Measurements from ENCODE around the gene WLS.

The WLS gene

DNA sequence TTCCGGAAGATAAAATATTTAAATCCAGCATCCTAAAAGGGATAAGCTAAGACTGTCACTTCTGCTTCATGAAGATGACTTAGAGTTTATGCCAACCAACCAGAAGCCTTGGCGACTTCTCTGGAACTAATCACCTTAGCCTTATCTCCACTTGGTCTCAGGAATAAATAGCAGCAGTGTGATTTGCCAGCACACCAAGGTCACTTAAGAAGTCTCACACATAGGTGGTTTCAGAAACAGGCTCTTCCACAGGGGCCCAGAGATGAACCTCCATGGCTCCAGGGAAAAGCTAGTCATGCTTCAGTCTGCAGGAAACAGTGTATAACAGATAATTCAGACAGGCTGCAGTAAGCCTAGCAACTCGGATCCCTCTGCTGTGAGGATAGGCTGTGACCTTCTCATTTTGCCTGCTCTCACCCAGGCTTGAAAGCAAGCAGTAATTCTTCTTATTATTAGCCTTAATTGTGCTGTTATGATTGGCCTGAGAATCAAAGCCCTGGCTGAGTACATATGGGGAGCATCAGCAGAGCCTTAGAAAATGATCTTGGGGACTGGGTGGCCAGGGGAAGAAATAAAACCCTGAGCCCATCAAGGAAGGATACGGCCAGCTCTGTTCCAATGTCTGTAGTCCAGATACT lies 84.7 kb downstream of the WLS start:
- no peaks in the 10 kb centered on the region for H3K4me1 ChIP-seq (ENCODE audit: control insufficient read depth, insufficient read depth, low read length)
- no peaks in the 10 kb centered on the region; the same call in 1 of the 2 replicates for H3K27me3 ChIP-seq (ENCODE audit: control insufficient read depth, insufficient read depth, low read length)
- H3K36me3 ChIP-seq (ENCODE audit: control insufficient read depth, insufficient read depth, low read length), result no peaks in the 10 kb centered on the region
- H3K9ac ChIP-seq (ENCODE audit: low read depth, low read length), result no peak overlapping the region
- no peaks in the 10 kb centered on the region for H3K9me3 ChIP-seq (ENCODE audit: control insufficient read depth, insufficient read depth, low read length)
- H3K4me3 ChIP-seq (ENCODE audit: low read depth, low read length), result no peak overlapping the region
- H3K27ac ChIP-seq (ENCODE audit: low read depth, low read length), result no peak overlapping the region

DNA sequence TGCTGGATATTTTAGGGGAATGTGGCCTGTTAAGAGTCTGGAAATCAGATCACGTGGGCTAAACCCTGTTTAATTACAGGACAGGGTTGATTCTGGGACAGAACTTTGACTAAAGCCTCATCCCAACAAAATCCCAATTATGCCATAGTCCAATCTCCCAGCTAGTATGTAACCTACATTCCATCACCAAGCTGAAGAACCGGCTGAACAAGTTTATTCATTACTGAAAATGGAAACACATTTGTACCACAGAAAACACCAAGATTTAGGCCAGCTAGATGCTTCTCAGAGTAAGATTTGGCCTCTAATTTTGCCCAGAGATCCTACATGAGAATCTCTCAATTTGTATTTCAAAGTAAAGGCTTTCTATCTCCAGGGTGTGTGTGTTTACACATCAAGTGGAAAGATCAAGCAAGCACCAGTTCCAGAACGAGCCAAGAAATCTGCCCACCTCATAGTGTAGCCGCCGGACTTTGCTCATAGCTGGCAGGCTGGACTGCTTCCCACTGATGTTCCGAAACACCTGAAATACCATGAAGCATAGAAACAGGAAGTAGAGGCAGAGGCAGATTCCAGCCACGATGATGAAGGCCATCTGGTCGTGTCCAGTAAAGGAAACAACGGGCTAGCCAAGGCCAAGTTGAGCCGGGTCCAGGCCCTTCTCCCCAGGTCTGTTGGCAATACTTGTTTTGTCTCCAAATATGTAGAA lies 86.8 kb downstream of the WLS start:
- no peaks in the 10 kb centered on the region for H3K36me3 ChIP-seq (ENCODE audit: control insufficient read depth, insufficient read depth, low read length)
- H3K4me1 ChIP-seq (ENCODE audit: control insufficient read depth, insufficient read depth, low read length), result peaks cover 16% of the 10 kb centered on the region
- H3K27ac ChIP-seq (ENCODE audit: low read depth, low read length), result no peak overlapping the region
- no peaks in the 10 kb centered on the region for H3K27me3 ChIP-seq (ENCODE audit: control insufficient read depth, insufficient read depth, low read length)
- no peaks in the 10 kb centered on the region for H3K9me3 ChIP-seq (ENCODE audit: control insufficient read depth, insufficient read depth, low read length)
- no peak overlapping the region for H3K9ac ChIP-seq (ENCODE audit: low read depth, low read length)
- no peak overlapping the region for H3K4me3 ChIP-seq (ENCODE audit: low read depth, low read length)

DNA sequence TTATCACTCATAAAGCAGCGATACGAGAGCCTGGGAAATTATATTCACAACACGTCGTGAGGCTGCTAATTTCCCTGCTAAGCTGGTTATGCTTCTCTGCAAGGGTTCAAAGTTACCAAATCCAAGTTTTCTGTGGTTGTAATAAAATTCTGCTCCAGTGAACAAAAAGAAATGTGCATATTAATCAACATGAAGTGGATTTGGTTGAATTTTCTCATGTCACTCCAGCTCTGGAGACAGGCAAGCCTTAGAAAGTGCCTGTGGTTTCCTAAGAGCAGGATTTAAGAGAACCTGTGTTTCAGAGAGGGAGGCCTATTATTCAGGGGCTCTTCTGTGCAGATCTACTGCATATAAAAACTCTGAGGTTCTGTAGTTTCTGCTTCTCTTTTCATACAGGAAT lies 87.5 kb downstream of the WLS start:
- Histone ChIP-seq H3K27ac (ENCODE audit: low read depth, low read length) (no peak overlapping the region), H3K27me3 (ENCODE audit: control insufficient read depth, insufficient read depth, low read length) (no peaks in the 10 kb centered on the region), H3K4me3 (ENCODE audit: low read depth, low read length) (no peak overlapping the region), H3K36me3 (ENCODE audit: control insufficient read depth, insufficient read depth, low read length) (no peaks in the 10 kb centered on the region), H3K9me3 (ENCODE audit: control insufficient read depth, insufficient read depth, low read length) (no peaks in the 10 kb centered on the region), H3K4me1 (ENCODE audit: control insufficient read depth, insufficient read depth, low read length) (peaks cover 19% of the 10 kb centered on the region), H3K9ac (ENCODE audit: low read depth, low read length) (no peak overlapping the region)

DNA sequence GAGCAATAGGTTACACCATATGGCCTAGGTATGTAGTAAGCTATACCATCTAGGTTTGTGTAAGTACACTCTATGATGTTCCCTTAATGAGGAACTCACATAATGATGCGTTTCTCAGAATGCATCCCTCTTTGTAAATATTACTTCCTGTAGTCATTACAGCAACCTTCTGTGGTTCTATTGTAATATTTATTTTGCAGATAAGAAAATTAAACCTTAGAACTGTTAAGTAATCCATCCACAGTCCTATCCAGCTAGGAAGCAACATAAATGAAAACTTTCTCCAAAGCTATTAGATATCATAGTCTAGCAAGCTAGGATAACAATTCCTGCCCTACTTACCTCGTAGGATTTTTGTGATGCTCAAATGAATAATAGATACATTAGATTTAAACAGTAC lies 88.7 kb downstream of the WLS start:
- Histone ChIP-seq H3K9ac (ENCODE audit: low read depth, low read length) (no peak overlapping the region), H3K27me3 (ENCODE audit: control insufficient read depth, insufficient read depth, low read length) (no peaks in the 10 kb centered on the region), H3K27ac (ENCODE audit: low read depth, low read length) (no peak overlapping the region), H3K4me3 (ENCODE audit: low read depth, low read length) (no peak overlapping the region), H3K36me3 (ENCODE audit: control insufficient read depth, insufficient read depth, low read length) (no peaks in the 10 kb centered on the region), H3K9me3 (ENCODE audit: control insufficient read depth, insufficient read depth, low read length) (no peaks in the 10 kb centered on the region), H3K4me1 (ENCODE audit: control insufficient read depth, insufficient read depth, low read length) (peaks cover 19% of the 10 kb centered on the region)

DNA sequence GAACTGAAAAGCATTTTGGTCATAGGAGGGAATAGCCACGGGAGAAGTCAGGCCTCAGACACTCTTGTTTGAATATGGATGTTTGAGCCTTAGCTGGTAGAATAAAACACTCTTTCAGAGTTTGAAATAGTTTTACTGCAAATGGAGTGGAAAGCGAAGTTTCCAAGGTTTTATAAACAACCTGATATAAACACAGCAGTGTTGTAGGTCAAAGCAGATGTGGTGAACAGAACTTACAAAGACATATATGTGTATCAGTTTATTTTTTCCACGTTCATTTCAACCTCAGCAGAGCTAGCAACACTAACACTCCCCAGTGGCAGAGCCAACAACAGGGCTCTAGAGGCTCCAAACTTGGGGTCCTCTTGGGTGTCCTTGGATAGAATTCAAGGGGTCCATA lies 89.9 kb downstream of the WLS start:
- peaks cover 19% of the 10 kb centered on the region for H3K4me1 ChIP-seq (ENCODE audit: control insufficient read depth, insufficient read depth, low read length)
- H3K27me3 ChIP-seq (ENCODE audit: control insufficient read depth, insufficient read depth, low read length), result no peaks in the 10 kb centered on the region
- no peak overlapping the region for H3K4me3 ChIP-seq (ENCODE audit: low read depth, low read length)
- H3K27ac ChIP-seq (ENCODE audit: low read depth, low read length), result peak overlapping the region; percentile 72
- H3K9ac ChIP-seq (ENCODE audit: low read depth, low read length), result no peak overlapping the region
- H3K9me3 ChIP-seq (ENCODE audit: control insufficient read depth, insufficient read depth, low read length), result no peaks in the 10 kb centered on the region
- no peaks in the 10 kb centered on the region for H3K36me3 ChIP-seq (ENCODE audit: control insufficient read depth, insufficient read depth, low read length)

DNA sequence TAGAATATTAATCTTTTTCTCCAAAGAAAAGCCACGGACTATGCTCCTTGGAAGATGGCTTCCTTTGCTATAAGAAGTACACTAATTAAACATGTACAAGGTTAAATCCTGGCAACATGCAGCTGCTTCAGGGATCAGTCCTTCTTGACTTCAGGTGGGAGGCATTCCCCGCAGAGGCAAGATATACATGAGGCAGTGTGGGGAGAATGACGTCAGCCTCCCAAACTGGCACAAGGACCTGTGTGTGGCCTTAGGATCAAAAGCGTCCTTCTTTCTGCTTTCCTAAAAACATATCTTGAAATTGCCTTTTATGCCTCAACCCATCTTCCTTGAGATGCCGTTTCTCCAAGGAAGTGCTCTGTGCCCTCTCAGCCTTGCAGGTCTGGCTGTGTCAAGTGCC lies 90.3 kb downstream of the WLS start:
- Histone ChIP-seq H3K9ac (ENCODE audit: low read depth, low read length) (no peak overlapping the region), H3K4me3 (ENCODE audit: low read depth, low read length) (no peak overlapping the region), H3K27me3 (ENCODE audit: control insufficient read depth, insufficient read depth, low read length) (no peaks in the 10 kb centered on the region), H3K4me1 (ENCODE audit: control insufficient read depth, insufficient read depth, low read length) (peaks cover 19% of the 10 kb centered on the region), H3K36me3 (ENCODE audit: control insufficient read depth, insufficient read depth, low read length) (no peaks in the 10 kb centered on the region), H3K9me3 (ENCODE audit: control insufficient read depth, insufficient read depth, low read length) (no peaks in the 10 kb centered on the region), H3K27ac (ENCODE audit: low read depth, low read length) (peak overlapping the region; percentile 72)

DNA sequence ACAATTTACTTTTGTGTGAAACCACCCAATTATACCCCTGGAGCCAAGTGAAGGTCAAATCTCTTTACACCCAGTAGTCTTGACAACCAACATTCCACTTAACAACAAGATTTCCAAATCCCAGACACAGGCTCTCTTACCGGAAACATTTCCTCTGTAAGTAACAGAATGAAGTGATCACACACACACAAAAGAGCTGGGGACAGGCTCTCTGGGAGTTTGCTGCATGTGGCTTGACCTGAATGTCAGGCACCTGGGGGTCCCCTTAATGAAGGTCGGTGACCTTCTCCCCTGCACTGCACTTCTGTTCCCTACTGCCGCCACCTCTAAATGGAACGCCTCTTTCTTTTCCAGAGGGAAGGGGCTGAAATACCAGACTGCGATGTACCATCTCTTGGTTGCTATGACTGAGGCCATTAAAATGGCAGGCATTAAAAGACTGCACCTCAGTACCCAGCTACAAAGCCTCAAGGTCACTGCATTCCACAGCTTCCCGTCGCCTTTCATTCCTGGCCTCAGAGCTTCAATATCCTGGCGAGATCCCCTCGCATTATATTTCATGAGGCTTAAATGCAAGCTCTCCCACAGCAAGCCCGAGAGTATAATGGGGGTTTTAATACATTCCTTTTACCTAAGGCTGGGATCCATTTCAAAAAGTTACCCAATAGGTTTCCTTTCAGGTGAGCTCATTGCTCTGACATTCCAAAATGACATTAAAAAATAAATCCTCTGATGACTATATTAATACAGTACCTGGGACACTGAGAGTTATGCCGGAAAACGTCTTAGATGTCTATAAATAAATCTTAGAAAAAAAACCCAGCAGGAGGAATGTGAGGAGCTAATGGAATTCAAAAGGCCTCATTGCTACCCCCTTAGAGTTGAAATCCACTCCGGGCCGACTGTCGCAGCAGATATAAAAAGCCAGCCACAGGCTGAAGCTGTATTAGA lies 91.0 kb downstream of the WLS start:
- H3K4me1 ChIP-seq (ENCODE audit: control insufficient read depth, insufficient read depth, low read length), result peaks cover 19% of the 10 kb centered on the region
- no peaks in the 10 kb centered on the region for H3K9me3 ChIP-seq (ENCODE audit: control insufficient read depth, insufficient read depth, low read length)
- H3K36me3 ChIP-seq (ENCODE audit: control insufficient read depth, insufficient read depth, low read length), result no peaks in the 10 kb centered on the region
- no peak overlapping the region for H3K9ac ChIP-seq (ENCODE audit: low read depth, low read length)
- H3K27ac ChIP-seq (ENCODE audit: low read depth, low read length), result peak overlapping the region; percentile 72
- no peaks in the 10 kb centered on the region for H3K27me3 ChIP-seq (ENCODE audit: control insufficient read depth, insufficient read depth, low read length)
- H3K4me3 ChIP-seq (ENCODE audit: low read depth, low read length), result no peak overlapping the region

DNA sequence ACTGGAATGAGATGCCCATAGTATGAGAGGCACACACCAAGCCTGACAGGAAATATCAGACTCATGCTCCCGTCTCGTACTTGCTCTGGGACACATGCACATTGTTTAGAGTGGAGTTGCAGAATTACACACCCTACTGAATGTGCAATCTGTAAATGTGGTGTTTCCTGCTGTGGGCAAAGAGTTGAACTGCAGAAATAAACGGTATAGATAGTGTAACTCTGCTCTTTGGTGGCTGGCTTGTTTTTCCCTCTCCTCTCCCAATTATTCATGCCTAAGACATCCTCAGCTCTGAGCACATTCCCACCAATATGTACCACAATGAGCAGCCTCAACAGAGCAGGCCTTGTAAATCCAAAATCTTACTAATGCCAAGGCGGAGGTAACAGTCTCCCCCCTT lies 91.8 kb downstream of the WLS start:
- Histone ChIP-seq H3K4me1 (ENCODE audit: control insufficient read depth, insufficient read depth, low read length) (peaks cover 19% of the 10 kb centered on the region), H3K4me3 (ENCODE audit: low read depth, low read length) (no peak overlapping the region), H3K9me3 (ENCODE audit: control insufficient read depth, insufficient read depth, low read length) (no peaks in the 10 kb centered on the region), H3K36me3 (ENCODE audit: control insufficient read depth, insufficient read depth, low read length) (no peaks in the 10 kb centered on the region), H3K27me3 (ENCODE audit: control insufficient read depth, insufficient read depth, low read length) (no peaks in the 10 kb centered on the region), H3K9ac (ENCODE audit: low read depth, low read length) (no peak overlapping the region), H3K27ac (ENCODE audit: low read depth, low read length) (peak overlapping the region; percentile 72)

DNA sequence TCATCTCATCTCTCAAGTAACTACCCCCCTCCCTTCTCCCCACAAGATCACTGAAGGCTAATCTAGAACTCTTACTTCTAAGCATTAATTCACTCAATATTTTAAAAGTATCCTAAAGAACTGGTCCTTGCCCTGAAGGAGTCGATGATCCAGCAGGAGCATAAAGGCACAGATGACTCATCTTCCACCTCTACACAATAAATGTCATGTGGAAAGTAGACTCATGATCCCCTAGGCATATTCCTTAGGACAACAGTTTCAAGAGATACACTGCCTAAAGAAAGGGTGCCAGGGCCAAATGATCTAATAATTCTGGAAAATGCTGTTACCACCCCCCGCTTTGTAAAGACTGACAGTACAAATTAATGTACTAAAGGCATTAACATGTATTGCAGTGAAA lies 96.1 kb downstream of the WLS start:
- no peaks in the 10 kb centered on the region for H3K36me3 ChIP-seq (ENCODE audit: control insufficient read depth, insufficient read depth, low read length)
- H3K4me1 ChIP-seq (ENCODE audit: control insufficient read depth, insufficient read depth, low read length), result peaks cover 8% of the 10 kb centered on the region
- H3K27me3 ChIP-seq (ENCODE audit: control insufficient read depth, insufficient read depth, low read length), result no peaks in the 10 kb centered on the region
- H3K9me3 ChIP-seq (ENCODE audit: control insufficient read depth, insufficient read depth, low read length), result no peaks in the 10 kb centered on the region
- H3K9ac ChIP-seq (ENCODE audit: low read depth, low read length), result no peak overlapping the region
- no peak overlapping the region for H3K4me3 ChIP-seq (ENCODE audit: low read depth, low read length)
- H3K27ac ChIP-seq (ENCODE audit: low read depth, low read length), result no peak overlapping the region

DNA sequence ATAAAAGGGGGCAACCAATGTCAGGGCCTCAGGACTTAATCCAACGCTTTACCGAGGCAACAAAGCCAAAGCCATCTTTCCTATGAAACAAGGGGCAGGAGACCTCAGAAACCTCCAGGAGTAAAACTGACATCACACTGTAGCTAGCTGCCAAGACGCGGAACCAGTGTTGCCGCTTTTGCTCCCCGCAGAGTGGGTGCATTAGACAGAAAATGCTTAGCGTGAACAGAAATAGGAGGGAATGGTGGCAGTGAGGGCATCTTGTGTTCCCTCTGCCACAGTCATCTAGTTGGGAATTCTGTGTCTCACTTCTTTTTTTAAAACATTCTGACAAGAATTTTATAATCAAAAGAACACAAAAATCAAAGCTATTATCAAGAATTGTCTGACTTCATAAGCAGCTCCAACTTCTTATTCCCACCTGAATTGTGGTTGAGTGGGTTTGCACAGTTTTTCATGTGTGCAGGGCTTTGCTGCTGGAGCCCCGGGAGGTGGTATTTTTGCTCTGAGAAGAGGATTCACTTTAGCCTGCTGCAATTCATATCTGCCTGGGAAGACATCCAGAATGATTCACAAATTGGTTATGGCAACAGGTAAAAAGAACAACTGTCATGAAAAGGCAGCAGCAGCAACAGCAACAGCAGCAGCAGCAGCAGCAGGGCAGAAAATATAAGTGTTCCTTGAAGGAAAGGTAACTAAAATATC lies 99.7 kb downstream of the WLS start:
- no peaks in the 10 kb centered on the region for H3K36me3 ChIP-seq (ENCODE audit: control insufficient read depth, insufficient read depth, low read length)
- H3K27me3 ChIP-seq (ENCODE audit: control insufficient read depth, insufficient read depth, low read length), result no peaks in the 10 kb centered on the region
- no peak overlapping the region for H3K4me3 ChIP-seq (ENCODE audit: low read depth, low read length)
- no peak overlapping the region for H3K9ac ChIP-seq (ENCODE audit: low read depth, low read length)
- no peak overlapping the region for H3K27ac ChIP-seq (ENCODE audit: low read depth, low read length)
- H3K9me3 ChIP-seq (ENCODE audit: control insufficient read depth, insufficient read depth, low read length), result no peaks in the 10 kb centered on the region
- peaks cover 8% of the 10 kb centered on the region; the same call in 1 of the 2 replicates for H3K4me1 ChIP-seq (ENCODE audit: control insufficient read depth, insufficient read depth, low read length)
